NB4 (cell line): Measurements from ENCODE around the gene FARP1.

Experiments
- DNase-seq: peaks from one replicate; pipeline ENCODE4 v3.0.0; 2010; ENCODE audit warnings: low read depth
- H3K4me3 ChIP-seq: one replicate; pipeline ENCODE4 v1.5.1; 2011; ENCODE audit warnings: mild to moderate bottlenecking, low read depth, low read length, moderate library complexity
- CTCF ChIP-seq: IDR thresholded peaks from one replicate; pipeline ENCODE4 v1.5.1; 2012; ENCODE audit warnings: low read depth, low read length
- MYC ChIP-seq: IDR thresholded peaks from 2 replicates; pipeline ENCODE4 v1.6.1; 2011; ENCODE audit warnings: low read depth, low read length
- POLR2A ChIP-seq: IDR thresholded peaks from 2 replicates; pipeline ENCODE4 v1.6.1; 2011; ENCODE audit warnings: mild to moderate bottlenecking; ENCODE audit not compliant: insufficient read length; ENCODE audit errors: extremely low read depth
- TF ChIP-seq, protein P1 (sequence below): IDR thresholded peaks from 2 replicates; pipeline ENCODE4 v1.6.1; 2011; ENCODE audit warnings: low read depth, low read length

Gene FARP1

GRCh38 chr13:98171900-98172589, 29.2 kb downstream of the FARP1 start:
- no peak overlapping the region for H3K4me3 ChIP-seq
- DNase-seq = no peak
- TF ChIP-seq CTCF = no peak

GRCh38 chr13:98172590-98173422, 29.9 kb downstream of the FARP1 start:
- DNase-seq = no peak
- TF ChIP-seq POLR2A = no peak
- no peak for TF ChIP-seq MYC
- TF ChIP-seq CTCF = no peak
- TF ChIP-seq, protein P1, sequence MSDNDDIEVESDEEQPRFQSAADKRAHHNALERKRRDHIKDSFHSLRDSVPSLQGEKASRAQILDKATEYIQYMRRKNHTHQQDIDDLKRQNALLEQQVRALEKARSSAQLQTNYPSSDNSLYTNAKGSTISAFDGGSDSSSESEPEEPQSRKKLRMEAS = no peak
- H3K4me3 ChIP-seq = no peak overlapping the region

DNA sequence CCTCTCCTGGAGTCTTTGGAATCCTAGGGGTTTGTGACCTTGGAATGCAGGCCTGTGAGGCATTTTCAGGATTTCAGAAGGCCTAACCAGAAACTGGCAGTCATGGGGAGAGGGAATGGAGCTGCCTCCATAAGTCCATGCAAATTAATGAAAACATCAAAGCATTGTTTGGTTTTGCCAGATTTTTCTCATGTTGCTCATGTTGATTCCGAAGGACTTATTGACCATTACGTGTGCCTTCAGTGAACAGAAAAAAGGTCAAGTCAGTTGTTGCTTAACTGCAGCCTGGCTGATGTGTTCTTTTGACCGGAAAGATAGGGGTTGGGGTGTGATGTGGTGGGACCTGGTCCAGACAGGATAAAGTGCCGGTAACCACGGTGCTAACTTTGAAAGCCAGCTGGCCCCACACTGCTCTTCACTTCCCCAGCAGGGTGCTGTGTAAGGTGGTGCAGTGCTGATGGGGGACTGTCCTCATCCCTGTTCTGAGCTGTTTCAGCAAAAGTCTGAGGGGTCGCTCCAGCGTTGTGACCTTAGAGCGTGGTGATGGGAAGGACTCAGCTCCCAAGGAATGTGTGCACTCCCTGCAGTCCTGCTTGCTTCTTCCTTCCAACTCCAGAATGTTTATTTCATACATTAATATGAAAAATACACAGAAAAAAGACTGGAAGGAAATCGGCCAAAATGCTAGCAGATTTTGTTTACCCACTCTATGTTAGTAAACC, 30.7 kb downstream of the FARP1 start:
- no peak for TF ChIP-seq CTCF
- TF ChIP-seq MYC = no peak
- TF ChIP-seq POLR2A = no peak
- TF ChIP-seq, protein P1 = no peak
- H3K4me3 ChIP-seq = no peak overlapping the region
- no peak for DNase-seq

DNA sequence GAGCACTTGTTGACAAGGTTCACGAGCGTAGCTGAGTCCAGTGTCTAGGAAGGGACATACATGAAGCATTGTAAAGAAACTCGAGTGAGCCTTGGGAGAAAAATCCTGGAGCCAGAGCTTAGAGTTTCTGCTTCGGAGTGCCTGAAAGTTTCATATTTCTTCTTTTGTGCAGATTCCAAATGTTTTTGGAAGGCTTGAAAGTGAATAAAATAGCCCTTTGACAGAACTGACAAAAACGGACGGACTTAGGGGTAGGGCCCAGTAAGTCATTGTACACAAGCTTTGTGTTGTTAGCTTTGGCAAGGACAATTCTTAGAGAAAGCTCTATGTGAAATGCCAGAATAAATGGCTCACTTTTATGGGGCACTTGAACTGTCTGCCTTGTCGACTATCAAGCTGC, 31.4 kb downstream of the FARP1 start:
- TF ChIP-seq CTCF (no peak), MYC (no peak), POLR2A (no peak)
- TF ChIP-seq, protein P1 = no peak
- no peak for DNase-seq
- no peak overlapping the region for H3K4me3 ChIP-seq

- TF ChIP-seq, protein P1 = no peak
- TF ChIP-seq MYC = no peak
- no peak for TF ChIP-seq POLR2A
- TF ChIP-seq CTCF = no peak
- DNase-seq = no peak
- no peak overlapping the region for H3K4me3 ChIP-seq
These were observed 32.1 kb downstream of the FARP1 start for GRCh38 chr13:98175043-98175442.
